Panc1 (cell line): Measurements from ENCODE around the gene CEP68. TPM values are rescaled to one million over a fixed set of nuclear protein-coding genes. Genes with fewer than 3 reads are reported as not detected.

Experiments
- ATAC-seq: fragments of 200-7000 bp; cut with Tn5 transposase; 2 replicates; pipeline ENCODE4 v1.9.1; 2020; ENCODE audit warnings: mild to moderate bottlenecking, moderate library complexity
- BruUV-seq: library from RNA; stranded (reverse); fragments of 400-500 nt; replicated peaks from 2 replicates; lab custom pipeline; 2021; lab: Mats Ljungman, UMichigan
- CTCF ChIA-PET: fragments of 300-600 bp; sonication (Branson Sonifier 250); formaldehyde crosslinking; loops from one replicate; lab custom pipeline; 2022; ENCODE audit warnings: antibody characterized with exemption; lab: Charles Lee
- POLR2A ChIA-PET: fragments of 300-600 bp; sonication (Branson Sonifier 250); formaldehyde crosslinking; loops from one replicate; lab custom pipeline; 2022; ENCODE audit warnings: antibody characterized with exemption; lab: Charles Lee
- DNase-seq: peaks from one replicate; pipeline ENCODE4 v3.0.0-alpha.2; 2010; ENCODE audit warnings: low read depth, low spot score
- H3K27ac ChIP-seq: 2 replicates; pipeline ENCODE4 v1.5.1; 2011; ENCODE audit warnings: mild to moderate bottlenecking, low read length, inconsistent platforms
- H3K27me3 ChIP-seq: fragments of 200-500 bp; sonication (Bioruptor generic); 2 replicates; pipeline ENCODE4 v1.6.0; 2014; ENCODE audit warnings: low read length, inconsistent platforms; ENCODE audit not compliant: control insufficient read depth, insufficient read depth
- H3K36me3 ChIP-seq: fragments of 200-500 bp; sonication (Bioruptor generic); 2 replicates; pipeline ENCODE4 v1.5.1; 2014; ENCODE audit warnings: inconsistent platforms, mild to moderate bottlenecking, low read length, moderate library complexity; ENCODE audit not compliant: control insufficient read depth, insufficient read depth
- H3K4me1 ChIP-seq: 2 replicates; pipeline ENCODE4 v1.5.1; 2011; ENCODE audit warnings: inconsistent platforms, mild to moderate bottlenecking, low read length, moderate library complexity; ENCODE audit not compliant: control insufficient read depth, insufficient read depth
- H3K4me3 ChIP-seq, 2 experiments: 2 replicates each; pipeline ENCODE4 v1.5.1; 2011 to 2012; ENCODE audit warnings: low read depth in 2 of 2, low read length in 2 of 2, mild to moderate bottlenecking in 2 of 2, inconsistent platforms in 1 of 2, moderate library complexity in 1 of 2
- H3K9me3 ChIP-seq: fragments of 200-500 bp; sonication (Bioruptor generic); 2 replicates; pipeline ENCODE4 v1.5.1; 2014; ENCODE audit warnings: low read depth, mild to moderate bottlenecking, inconsistent platforms, low read length, moderate library complexity; ENCODE audit not compliant: control insufficient read depth, insufficient read depth
- CTCF ChIP-seq: fragments of 450-650 bp; IDR thresholded peaks from 2 replicates; pipeline ENCODE4 v1.5.1; 2017; ENCODE audit warnings: mild to moderate bottlenecking
- POLR2AphosphoS5 ChIP-seq: IDR thresholded peaks from 2 replicates; pipeline ENCODE4 v1.6.1; 2012; ENCODE audit warnings: mild to moderate bottlenecking, low read depth, low read length, moderate library complexity
- SIN3A ChIP-seq: IDR thresholded peaks from 2 replicates; pipeline ENCODE4 v1.6.1; 2012; ENCODE audit warnings: low read depth, mild to moderate bottlenecking, low read length, moderate library complexity, borderline replicate concordance; ENCODE audit not compliant: insufficient read depth
- TCF7L2 ChIP-seq: IDR thresholded peaks from 2 replicates; pipeline ENCODE4 v1.6.1; 2011; ENCODE audit warnings: mild to moderate bottlenecking, low read depth, low read length, inconsistent platforms
- in situ Hi-C: cut with HindIII; loops from 2 replicates; pipeline ENCODE4 v1.10.0; 2016; ENCODE audit warnings: low sequenced_read_pairs, low pct_unique_long_range_greater_than_20kb
- intact Hi-C: fragments of 100-400 bp; cut with micrococcal nuclease; formaldehyde crosslinking; loops from one replicate; pipeline ENCODE4 v1.10.0; 2022; ENCODE audit not compliant: unreplicated experiment
- total RNA-seq: library from RNA; stranded (reverse); gene quantifications from one replicate; pipeline ENCODE4 v1.2.1, GENCODE V29; 2021; ENCODE audit not compliant: unreplicated experiment
- TF ChIP-seq, protein P1 (sequence below), 2 experiments: IDR thresholded peaks; 2 replicates each; pipeline ENCODE4 v1.6.1; 2011 to 2012; ENCODE audit warnings: low read depth in 2 of 2, control low read depth in 1 of 2, low read length in 1 of 2, mild to moderate bottlenecking in 1 of 2, moderate library complexity in 1 of 2; ENCODE audit not compliant: insufficient read depth in 1 of 2

Gene CEP68
- total RNA-seq, 1 experiment from 2014 or later = 13.3 TPM

DNA sequence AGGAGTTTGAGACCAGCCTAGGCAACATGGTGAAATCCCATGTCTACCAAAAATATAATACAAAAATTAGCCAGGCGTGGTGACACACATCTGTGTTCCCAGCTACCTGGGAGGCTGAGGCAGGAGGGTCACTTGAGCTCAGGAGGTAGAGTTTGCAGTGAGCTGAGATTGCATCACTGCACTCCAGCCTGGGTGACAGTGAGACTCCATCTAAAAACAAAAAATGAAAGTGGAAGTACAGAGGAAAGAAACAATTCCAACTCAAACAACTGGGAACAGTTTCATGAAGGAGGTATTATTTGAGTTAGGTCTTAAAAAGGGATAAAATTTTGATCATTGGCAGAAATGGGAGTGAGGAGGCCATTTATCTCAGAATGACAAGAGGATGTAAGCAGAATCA lies 80.0 kb downstream of the CEP68 start:
- no peak for TF ChIP-seq TCF7L2
- TF ChIP-seq, protein P1, sequence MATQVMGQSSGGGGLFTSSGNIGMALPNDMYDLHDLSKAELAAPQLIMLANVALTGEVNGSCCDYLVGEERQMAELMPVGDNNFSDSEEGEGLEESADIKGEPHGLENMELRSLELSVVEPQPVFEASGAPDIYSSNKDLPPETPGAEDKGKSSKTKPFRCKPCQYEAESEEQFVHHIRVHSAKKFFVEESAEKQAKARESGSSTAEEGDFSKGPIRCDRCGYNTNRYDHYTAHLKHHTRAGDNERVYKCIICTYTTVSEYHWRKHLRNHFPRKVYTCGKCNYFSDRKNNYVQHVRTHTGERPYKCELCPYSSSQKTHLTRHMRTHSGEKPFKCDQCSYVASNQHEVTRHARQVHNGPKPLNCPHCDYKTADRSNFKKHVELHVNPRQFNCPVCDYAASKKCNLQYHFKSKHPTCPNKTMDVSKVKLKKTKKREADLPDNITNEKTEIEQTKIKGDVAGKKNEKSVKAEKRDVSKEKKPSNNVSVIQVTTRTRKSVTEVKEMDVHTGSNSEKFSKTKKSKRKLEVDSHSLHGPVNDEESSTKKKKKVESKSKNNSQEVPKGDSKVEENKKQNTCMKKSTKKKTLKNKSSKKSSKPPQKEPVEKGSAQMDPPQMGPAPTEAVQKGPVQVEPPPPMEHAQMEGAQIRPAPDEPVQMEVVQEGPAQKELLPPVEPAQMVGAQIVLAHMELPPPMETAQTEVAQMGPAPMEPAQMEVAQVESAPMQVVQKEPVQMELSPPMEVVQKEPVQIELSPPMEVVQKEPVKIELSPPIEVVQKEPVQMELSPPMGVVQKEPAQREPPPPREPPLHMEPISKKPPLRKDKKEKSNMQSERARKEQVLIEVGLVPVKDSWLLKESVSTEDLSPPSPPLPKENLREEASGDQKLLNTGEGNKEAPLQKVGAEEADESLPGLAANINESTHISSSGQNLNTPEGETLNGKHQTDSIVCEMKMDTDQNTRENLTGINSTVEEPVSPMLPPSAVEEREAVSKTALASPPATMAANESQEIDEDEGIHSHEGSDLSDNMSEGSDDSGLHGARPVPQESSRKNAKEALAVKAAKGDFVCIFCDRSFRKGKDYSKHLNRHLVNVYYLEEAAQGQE (IDR thresholded peaks at IDR 0.05; ENCODE audit: insufficient read depth in 1 of 2, low read depth in 2 of 2, low read length in 1 of 2) = no peak
- TF ChIP-seq CTCF = no peak
- no peak for TF ChIP-seq POLR2AphosphoS5
- TF ChIP-seq SIN3A = no peak
- no peak for ATAC-seq
- no peak for DNase-seq
- H3K27ac ChIP-seq = no peak overlapping the region
- CTCF ChIA-PET = no interaction called here
- POLR2A ChIA-PET = no interaction called here
- intact Hi-C loops = no loop called here
- in situ Hi-C loops = no loop called here
- H3K27me3 ChIP-seq = no peaks in the 10 kb centered on the region
- H3K9me3 ChIP-seq = no peaks in the 10 kb centered on the region
- H3K4me3 ChIP-seq = no peak overlapping the region
- no peaks in the 10 kb centered on the region for H3K36me3 ChIP-seq
- BruUV-seq = no TSS peak
- H3K4me1 ChIP-seq = no peaks in the 10 kb centered on the region

Other genes starting within 250 kb of the CEP68 start
- 12.9 TPM for gene SLC1A4, start 67.0 kb upstream of the CEP68 start, total RNA-seq
- gene RAB1A, start 73.7 kb downstream of the CEP68 start, total RNA-seq = 128 TPM
- 347 TPM for gene ACTR2, start 171.4 kb downstream of the CEP68 start, total RNA-seq